Amygdala (tissue), 56 donors: ENCODE measurements around the gene GRIK3.

Source experiments
- DNase-seq, 56 donors: peaks; one replicate each; lab custom pipeline; 2025; lab: John Stamatoyannopoulos, UW

GRIK3 gene

DNA sequence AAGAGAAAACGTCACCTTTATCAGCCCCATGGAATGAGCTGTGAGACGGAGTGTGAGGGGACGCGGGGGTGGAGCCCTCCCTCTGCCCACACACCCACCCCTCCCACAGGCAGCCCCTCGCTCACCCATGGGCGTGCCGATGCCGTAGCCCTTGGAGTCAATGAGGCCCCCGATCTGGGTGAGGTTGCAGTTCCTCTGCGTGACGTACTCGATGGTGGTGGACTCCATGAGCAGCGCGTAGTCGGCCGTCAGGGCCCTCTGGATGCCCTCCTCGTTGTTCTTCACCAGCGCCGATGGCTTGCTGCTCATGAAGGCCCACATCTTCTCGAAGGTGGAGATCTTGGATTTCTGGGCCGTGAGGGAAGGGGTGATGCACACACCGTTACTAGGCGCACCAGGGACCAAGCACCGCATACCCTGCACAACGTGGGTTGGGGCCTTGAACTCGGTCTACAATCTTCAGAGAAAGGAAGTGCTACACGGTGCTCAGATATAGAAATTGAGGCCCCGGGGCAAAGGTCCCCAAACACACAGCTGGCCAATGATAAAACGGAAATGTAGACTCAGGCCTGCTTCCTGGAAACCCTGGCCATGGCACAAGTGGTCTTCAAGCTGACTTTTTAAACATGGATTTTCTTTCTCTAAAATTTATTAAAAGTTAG is 228.2 kb downstream of the GRIK3 start:
- DNase-seq = no peak

DNA sequence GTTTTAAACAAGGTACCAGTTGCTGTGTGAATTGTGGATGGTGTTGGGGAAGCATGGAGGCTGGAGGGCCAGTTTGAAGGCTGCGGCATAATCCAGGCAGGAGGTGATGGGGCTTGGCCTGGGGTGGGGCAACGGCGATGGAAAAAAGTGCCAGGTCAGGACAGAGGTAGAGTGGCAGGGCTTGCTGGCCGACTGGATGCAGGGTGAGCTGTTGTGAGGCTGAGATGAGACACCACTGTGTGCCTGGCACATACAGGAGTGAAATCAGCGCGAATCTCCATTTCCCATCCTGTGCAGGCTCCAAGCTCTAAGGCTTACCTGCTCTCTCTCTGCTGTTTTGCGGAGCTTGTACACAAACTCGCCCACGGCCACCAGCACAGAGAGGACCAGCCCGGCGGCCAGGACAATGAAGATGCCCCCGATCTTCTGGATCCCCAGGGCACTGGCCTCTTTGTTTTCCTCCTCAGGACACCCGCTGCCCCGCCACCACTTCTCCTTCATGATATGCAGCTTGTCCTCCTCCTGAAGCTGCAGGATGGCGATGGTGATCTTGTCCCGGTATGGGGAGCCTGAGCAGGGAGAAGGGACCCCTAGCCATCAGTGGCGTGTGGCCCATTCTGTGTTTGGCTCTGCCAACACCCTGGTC is 229.5 kb downstream of the GRIK3 start:
- no peak for DNase-seq

DNA sequence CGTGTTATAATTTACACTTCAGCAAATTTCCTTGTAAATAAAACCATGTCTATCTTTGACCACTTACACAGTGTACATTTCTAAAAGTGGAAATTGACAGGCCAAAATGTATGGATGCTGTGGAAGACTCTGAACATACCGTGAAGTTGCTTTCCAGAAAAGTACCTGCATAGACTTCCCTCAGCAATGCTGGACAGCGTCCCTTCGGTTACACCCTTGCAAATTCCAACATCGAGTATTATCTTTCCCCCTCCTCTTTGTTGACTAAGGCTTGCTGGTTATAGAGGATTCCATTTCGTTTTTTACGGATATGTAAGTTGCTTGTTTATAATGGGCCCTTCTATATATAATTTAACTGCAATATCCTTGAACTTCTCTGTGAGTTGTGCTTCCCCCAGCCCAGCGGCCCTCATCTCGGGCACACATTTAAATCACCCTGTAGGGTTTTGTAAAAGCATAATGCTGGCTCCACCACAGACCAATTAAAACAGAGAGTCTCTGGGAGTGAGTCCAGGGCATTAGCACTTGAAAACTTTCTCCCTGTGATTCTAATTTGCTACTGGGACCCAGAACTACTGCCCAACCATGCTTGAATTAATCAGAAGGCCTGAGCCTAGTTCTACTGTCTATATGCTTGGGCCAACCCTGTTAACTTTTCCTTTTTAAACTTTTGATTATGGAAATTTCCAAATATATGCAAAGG is 230.3 kb downstream of the GRIK3 start:
- peak in 15 of 56 donors; percentile 7 to 54 (median 26) for DNase-seq

DNA sequence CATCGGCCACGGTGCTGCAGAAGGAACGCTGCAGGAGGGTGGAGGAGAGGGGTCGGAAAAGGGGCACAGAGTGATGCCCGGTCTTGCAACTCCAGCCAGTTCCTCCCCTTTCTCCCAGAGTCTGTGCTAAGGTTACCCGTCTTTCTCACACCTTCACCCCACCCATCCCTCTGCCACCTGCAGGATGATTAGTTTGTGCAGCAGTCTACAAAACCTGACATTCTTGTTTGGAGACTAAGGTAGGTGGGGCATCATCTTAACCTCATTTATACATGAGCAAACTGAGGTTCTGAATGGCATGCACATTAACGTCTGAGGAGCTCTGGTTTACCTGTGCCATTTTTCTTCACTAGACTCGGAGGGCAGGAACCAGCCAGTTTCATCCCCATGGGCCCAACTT is 232.3 kb downstream of the GRIK3 start:
- no peak for DNase-seq

DNA sequence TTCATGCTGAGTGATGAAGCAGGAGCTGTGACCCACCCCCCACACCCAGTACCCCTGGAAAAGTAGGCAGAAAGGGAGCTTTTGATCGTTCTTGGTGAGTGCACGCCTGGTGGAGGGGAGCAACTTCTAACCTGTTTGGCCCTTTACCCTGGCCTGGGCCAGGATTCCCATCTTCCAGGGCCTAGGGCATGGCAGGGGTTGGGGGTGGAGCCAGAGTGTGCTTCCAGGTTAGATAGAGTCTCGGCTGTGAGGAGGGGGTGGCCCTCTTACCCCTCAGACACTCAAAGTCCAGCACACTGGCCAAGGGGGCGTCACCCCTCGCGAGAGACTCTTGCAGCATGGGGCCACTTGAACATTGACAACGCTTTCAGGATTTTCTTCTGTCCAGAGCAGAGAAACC is 236.6 kb downstream of the GRIK3 start:
- no peak for DNase-seq

DNA sequence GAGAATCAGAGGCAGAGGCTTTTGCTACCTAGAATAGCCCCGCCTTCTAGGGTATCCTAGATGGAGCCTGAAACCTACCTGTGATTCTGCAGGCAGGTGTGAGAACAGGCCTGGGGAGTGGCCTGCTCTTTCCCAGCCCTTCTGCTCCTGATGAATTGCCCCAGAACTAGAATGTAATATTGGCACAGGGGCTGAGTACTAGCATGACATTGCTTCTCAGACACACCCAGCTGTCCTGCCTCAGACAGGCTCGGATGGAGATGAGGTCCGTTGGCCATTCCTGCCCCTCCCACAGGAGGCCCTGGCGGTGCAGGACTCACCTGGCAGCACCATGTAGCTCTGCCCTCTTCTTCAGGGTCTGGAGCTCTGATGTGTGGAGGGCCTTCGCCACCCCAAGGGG is 237.6 kb downstream of the GRIK3 start:
- DNase-seq = no peak

DNA sequence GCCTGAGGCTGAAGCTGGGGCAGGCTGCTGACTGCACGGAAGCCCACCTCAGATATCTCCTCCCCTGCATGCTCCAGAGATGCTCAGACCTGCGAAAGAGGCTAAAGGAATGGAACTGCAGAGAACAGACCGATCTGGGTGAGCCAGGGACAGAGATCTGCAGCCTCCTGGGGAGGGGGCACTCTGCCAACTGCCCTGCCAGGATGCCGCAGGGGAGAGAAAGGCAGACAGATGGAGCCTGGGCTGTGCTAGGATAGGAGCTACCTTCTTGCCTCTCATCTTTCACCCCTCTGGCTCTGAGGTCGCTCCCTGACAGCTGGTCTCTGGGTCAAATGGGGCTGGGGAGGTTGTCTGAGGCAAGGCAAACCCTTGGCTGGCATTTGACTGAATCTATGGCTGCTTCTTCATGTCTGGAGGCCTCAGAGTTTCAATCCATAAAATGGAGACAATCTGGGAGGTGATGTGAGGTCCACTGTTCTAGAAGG is 238.2 kb downstream of the GRIK3 start:
- no peak for DNase-seq

DNA sequence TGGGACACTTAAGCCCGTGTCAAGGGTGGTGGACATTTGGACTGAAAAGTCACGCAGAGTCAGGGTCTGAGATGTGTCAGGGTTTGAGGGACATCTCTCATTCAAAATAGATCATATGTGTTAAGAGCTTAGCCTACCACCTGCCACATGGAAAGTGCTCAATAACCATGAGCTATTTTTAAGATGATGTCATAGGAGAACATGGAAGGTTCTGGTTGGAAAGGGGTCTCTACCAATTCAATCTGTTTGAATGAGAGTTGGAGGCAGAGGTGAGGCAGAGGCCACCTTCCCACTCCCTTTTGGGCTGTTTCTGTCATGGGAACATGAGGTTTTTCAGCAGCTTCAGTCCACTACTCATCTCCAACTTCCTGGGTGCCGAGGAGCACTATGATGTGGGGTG is 239.9 kb downstream of the GRIK3 start:
- no peak for DNase-seq

DNA sequence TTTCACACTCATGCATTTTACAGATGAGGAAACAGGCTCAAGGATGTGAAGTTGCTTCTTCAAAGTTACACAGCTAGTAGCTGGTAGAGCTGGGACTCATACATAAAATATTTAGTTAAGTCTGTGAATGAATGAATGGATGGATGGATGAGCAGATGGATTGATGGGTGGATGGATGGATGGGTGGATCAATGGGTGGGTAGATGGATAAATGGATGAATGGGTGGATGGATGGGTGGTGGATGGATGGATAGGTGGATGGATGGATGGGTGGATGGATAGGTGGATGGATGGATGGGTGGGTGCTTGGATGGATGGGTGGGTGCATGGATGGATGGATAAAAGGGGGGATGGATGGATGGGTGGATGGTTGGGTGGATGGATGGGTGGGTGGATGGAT is 240.9 kb downstream of the GRIK3 start:
- DNase-seq = peak in 1 of 56 donors; percentile 10

DNA sequence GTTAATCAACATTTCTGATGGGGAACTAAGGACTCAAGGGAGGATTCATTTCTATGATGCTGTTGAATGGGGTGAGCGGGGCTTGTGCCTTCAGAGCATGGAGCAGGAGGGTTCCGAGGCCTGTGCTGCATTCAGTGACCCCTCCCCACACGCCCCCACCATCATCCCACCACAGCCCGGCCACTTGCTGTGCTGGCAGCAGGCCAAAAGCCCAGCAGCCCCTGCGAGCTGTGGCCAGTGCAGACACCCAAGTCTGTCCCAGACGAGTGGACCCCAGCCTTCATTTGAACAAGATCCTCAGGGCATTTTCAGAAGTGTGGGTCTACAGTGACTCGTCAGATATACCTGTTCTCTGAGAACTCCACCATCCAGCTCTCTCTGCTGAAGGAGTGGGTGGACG is 242.0 kb downstream of the GRIK3 start:
- DNase-seq = no peak

DNA sequence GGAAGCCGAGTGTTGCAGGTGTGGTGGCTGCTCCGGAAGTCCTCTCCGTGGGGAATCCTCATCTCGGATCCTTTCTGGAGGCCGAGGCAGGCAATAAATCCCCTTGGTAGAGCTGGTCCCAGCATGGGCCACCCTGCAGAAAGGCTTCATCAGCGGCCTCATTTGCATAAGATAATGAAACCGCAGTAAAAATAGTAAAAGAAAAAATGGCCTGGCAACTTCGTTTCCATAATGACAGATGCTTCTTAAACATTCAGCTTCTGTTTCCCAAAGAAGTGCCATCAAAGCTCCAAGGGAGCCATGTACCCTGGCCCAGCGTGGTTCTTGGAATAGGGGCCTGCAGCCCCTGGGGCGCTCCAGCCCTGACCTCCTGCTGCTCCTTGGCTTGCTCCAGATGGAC is 244.1 kb downstream of the GRIK3 start:
- DNase-seq = no peak

DNA sequence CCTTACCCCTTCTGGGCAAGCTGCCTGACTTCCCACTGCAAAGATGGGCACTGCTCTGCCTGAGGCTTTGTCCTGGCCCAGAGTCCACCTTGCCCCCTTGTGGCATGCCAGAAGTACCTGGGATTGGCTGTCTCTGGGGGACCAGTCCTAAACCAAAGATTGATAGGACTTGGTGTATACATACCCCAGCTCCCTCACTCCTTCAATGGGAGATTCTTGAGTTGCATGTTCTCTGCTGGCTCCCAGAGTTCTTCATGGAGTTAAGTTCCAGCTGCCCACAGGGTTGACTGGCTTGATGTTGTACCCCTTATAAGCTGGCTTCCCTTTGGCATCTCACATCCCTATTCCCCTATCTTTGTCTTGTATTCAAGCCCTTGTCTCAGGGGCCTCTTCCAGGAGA is 244.8 kb downstream of the GRIK3 start:
- DNase-seq = no peak

DNA sequence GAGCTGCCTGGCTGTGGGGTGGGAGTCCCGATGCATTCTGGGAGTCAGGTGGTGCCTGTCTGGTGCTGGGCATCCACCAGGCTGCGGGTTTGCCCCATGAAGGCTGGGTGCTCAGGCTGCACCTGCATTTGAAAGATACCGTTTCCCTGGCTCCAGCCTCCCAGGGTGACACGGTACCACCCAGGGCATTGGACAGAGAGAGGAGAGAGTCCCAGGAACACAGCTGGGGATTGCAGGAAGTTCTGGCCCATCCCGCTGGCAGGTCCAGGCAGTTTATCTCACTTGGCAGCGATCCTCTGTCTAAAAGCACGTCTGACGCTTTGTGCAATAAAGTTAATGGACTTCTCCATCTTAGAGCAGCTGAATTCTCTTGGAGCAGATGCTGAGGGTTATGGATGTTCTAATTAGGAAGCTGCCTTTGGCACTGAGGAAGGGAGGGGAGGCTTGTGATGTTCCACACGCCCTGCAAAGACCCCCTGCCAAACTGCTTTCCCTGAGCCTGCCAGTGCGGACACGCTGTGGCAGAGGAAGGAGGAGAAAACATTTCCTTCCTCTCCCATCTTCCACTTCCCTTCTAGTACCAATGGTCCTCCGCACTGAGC is 246.9 kb downstream of the GRIK3 start:
- no peak for DNase-seq

DNA sequence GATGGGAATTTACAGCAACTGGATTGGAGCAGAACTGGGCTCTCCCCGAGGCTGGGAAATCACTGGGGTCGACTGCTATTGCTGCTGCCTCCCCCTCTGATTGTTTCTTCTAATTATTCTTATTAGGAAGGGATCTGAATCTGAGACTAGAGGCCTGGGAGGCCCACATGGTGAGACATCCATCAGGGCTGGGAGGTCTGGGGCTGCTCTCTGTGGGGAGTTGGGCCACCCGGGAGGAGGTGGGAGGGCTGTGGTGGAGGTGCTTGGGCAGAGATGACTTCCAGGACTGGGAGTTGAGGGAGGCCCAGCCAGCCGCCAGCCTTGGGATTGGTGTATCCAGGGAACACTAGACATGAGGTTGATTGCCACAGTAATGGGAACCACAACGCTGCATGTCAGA is 247.9 kb downstream of the GRIK3 start:
- no peak for DNase-seq

DNA sequence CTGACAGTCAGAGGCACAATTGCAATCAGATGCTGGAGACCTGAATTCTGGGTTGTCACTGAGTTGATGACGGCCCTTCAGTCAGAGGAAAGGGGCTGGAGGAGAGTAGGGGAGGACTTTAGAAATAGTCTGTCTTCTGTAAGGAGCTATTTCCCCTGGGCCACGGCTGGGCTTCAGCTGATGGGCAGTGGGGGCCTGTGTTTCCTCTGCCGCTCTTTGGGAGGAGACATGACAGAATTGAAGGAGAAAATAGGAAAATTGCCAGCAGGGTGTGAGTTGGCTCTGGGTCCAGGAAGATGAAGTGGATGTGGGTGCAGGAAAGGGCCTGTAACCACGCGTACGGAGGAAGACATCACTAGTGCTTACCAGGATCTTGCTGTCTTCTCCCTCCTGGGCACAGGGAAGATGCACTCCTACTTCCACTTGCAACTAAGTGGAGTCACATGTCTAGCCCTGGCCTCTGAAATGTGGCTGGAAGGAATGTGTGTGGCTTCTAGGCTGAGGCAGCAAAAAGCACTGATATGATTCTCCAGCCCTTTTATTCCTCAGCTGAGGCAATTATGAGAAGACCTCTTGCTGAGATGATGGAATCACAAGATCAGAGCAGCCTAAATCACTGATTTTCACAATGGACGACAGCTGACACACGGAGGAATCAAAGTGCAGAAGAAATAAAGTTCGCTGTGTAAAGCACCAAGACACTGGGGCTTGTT is 250.0 kb downstream of the GRIK3 start:
- no peak for DNase-seq

DNA sequence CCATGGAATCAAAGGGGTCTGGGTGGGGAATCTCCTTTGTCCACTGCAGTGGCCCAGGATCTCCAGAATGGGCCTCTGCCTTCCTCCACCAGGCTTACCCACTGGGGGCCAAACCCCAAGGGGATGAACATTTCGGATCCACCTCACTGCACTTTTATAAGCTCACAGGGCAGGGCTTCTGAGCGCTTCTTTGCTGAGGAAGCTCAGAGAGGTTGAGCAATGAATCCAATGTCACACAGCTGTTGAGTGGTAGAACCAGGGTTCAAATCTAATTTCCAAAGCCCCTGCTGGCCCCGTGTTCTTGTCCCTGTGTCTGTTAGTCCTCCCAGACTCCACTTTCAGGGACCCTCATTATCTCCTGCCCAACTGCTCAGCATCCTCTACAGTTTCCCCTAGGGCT is 250.8 kb downstream of the GRIK3 start:
- no peak for DNase-seq

DNA sequence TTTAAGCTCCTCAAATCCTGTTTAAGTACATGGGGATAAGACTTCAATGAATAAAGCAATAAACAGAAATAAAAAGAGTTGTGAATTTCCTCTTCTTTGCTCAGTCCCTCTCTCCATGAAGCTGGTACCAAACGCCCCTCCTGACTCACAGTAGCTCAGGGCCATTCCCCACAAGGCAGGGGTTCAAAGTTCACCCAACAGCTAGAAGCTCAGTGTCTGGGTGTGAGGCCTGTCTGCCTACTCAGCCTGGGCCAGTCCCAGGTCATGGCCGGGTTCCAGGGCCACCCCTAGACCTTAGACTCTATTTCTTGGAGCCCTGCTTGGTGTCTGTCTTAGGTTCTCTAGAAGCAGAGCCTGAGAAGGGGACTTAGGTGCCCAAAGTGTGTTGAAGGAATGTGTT is 251.5 kb downstream of the GRIK3 start:
- no peak for DNase-seq

DNA sequence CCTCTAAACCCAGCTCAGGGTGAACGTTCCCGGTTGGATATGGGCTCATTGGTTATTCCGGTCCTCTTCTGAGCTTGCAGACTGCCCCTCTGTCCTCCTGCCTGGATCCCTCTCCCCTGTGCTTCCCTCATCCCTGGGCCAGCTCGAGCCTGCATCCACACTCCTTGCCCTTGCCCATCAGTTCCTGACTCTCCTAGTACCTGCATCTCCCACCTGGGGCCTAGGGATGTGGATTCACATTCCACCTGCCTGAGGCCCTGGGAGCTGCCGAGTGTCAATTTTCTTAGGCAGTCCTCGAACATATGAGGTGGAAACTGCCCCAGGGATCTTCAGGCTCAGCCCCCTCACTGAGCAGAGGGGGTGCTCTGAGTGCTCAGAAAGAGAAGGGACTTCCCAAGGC is 252.2 kb downstream of the GRIK3 start:
- no peak for DNase-seq

DNA sequence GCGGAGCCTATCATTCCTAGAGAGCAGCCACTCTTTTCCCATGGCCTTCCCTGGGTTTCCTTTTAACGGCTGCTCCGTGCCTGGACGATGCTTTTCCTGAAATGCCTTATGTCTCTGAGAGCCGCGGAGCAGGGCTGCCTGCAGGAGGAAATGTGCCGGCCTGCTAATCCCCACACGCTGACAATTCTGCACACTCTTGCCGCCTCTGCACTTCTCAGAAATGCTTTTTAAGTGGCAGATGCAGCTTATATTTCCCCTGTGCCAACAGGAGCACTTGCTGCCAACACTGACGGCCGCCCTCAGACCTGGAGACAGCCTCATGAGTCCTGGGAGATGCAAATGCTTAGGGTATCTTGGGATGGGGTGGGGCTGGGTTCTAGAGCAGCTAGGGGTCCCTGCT is 253.2 kb downstream of the GRIK3 start:
- DNase-seq = peak in 4 of 56 donors; percentile 3 to 16 (median 12)

DNA sequence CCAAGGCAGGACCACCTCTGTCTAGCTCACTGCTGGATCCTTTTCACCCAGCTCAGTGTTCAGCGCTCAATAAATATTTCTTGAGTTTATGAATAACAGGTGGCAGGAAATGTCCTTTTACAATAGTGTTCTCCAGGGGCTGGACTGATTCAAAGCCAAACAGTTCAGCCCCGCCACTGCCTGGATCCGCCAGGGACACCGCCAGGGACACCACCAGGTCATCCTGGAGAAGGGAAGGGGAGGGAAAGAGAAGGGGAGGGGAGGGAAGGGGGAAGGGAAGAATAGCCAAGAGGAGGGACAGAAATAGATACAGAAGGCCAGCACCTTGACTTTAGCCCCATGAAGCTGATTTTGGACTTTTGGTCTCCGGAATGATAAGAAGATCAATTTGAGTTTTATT is 255.6 kb downstream of the GRIK3 start:
- DNase-seq = no peak
